Cardiac muscle cell (in vitro differentiated cells and primary cell): ENCODE data around the gene UTS2B. TPM values are rescaled to one million over a fixed set of nuclear protein-coding genes. Genes with fewer than 3 reads are reported as not detected.
A peak's percentile ranks its signal among the peaks of the same experiment; 100 is the strongest.

Experiments
- DNase-seq, 2 donors: peaks; one replicate each; pipeline versions ENCODE4 v3.0.0 to v3.0.0-alpha.2; 2010 to 2017; ENCODE audit warnings: low read depth in 1 of 2, low spot score in 1 of 2
- H3K27ac ChIP-seq: fragments of 200-600 bp; sonication (generic); 2 replicates; pipeline ENCODE4 v1.5.1; 2016
- H3K27me3 ChIP-seq: fragments of 200-600 bp; sonication (generic); 2 replicates; pipeline ENCODE4 v1.6.0; 2016; ENCODE audit warnings: control low read depth
- H3K36me3 ChIP-seq: fragments of 200-600 bp; sonication (generic); 2 replicates; pipeline ENCODE4 v1.5.1; 2016; ENCODE audit warnings: control low read depth
- H3K4me1 ChIP-seq: fragments of 200-600 bp; sonication (generic); 2 replicates; pipeline ENCODE4 v1.8.1; 2017; ENCODE audit warnings: low read depth, mild to moderate bottlenecking, mixed run types
- H3K4me3 ChIP-seq: fragments of 200-600 bp; sonication (generic); 2 replicates; pipeline ENCODE4 v1.5.1; 2016; ENCODE audit warnings: mild to moderate bottlenecking
- H3K9me3 ChIP-seq: fragments of 200-600 bp; sonication (generic); 2 replicates; pipeline ENCODE4 v1.5.1; 2017; ENCODE audit warnings: low read depth, mild to moderate bottlenecking, control low read depth
- CTCF ChIP-seq: IDR thresholded peaks from 2 replicates; pipeline ENCODE4 v1.5.1; 2012; ENCODE audit warnings: low read depth, mild to moderate bottlenecking, low read length
- polyA plus RNA-seq: library from polyadenylated mRNA; unstranded; fragments of >200 nt; fragmentation: Nextera tagmentation; extraction: Ambion mirVana; gene quantifications from 2 replicates; pipeline ENCODE4 v1.2.1, GENCODE V29; 2016
- total RNA-seq: library from RNA; depleted of rRNA; stranded (reverse); fragments of >200 nt; gene quantifications from 2 replicates; pipeline ENCODE4 v1.2.3, GENCODE V29; 2016

Gene UTS2B
- total and polyA plus RNA-seq, 2 experiments from 2014 or later: 1.9 TPM; not detected in 1

- Histone ChIP-seq H3K4me3 (no peak overlapping the region), H3K27me3 (no peaks in the 10 kb centered on the region), H3K27ac (no peak overlapping the region), H3K9me3 (no peaks in the 10 kb centered on the region), H3K4me1 (peaks cover 13% of the 10 kb centered on the region), H3K36me3 (peaks cover 29% of the 10 kb centered on the region)
- TF ChIP-seq CTCF: no peak
- DNase-seq: no peak
Observed at GRCh38 chr3:191358929-191359328, 28.6 kb upstream of the UTS2B start.

- no peak for TF ChIP-seq CTCF
- Histone ChIP-seq H3K27me3 (no peaks in the 10 kb centered on the region), H3K4me1 (peaks cover 13% of the 10 kb centered on the region), H3K9me3 (no peaks in the 10 kb centered on the region), H3K27ac (no peak overlapping the region), H3K36me3 (peaks cover 29% of the 10 kb centered on the region), H3K4me3 (no peak overlapping the region)
- DNase-seq: no peak
Observed at GRCh38 chr3:191357909-191358308, 27.6 kb upstream of the UTS2B start.

DNA sequence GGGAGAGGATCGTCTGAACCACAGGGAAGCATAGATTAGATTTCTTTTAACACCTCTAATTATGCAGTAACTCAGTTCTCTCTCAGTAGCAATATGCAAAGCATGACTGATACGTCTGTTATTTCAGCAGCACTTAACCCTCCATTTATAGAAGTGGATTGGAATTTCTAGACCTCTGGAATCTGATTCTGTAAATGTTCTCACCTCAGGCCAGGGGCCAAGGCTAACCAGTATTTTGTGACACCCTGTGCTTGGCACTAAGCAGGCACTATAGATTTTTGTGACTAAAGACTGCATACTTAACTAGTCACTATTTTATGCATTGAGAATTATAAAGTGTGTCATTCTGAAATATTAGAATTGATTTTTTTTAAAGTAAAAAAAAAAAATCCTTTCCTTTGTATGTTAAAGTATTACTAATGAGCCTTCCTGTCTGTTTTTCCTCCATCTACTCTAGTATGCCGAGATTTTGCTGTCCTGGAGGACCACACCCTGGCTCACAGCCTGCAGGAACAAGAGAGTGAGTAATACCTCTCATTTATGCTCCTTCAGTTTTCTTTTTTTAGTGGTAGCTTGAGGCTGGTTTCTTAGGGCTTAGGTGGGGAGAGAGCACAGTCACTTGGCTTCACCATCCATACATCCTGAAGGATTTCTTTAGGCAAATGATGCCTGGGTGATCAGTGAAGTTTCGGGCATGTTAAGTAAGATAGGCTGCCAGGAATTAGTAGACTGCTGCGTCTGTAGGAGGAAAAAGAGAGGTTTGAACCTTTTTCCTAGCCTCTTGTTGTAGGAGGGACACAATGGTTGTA is 26.5 kb upstream of the UTS2B start:
- Histone ChIP-seq H3K27ac (peak overlapping the region; percentile 94), H3K36me3 (peaks cover 22% of the 10 kb centered on the region), H3K27me3 (no peaks in the 10 kb centered on the region), H3K9me3 (no peaks in the 10 kb centered on the region), H3K4me3 (no peak overlapping the region), H3K4me1 (peaks cover 13% of the 10 kb centered on the region)
- no peak for TF ChIP-seq CTCF
- peak; percentile 55 to 78 for DNase-seq

DNA sequence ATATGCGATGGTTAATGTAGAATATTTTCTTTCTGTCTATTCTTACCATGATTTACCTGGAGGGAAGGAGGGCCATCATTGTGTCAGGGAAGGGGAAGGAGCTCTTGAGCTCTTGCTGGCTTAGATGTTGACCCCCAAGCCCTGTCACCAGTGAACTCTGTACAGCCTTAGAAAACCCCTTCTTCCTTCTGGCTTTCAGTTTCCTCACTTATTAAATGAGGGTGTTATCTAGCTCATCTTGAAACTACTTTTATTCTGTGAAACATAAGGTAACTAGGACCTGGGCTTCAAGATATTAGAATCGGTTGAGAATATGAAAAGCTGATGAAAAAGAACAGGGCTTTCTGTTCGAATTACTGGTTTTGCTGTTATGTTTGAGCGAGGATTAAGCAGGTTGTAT is 25.1 kb upstream of the UTS2B start:
- Histone ChIP-seq H3K27me3 (no peaks in the 10 kb centered on the region), H3K4me3 (no peak overlapping the region), H3K9me3 (no peaks in the 10 kb centered on the region), H3K36me3 (peaks cover 12% of the 10 kb centered on the region), H3K4me1 (peaks cover 21% of the 10 kb centered on the region), H3K27ac (no peak overlapping the region)
- DNase-seq: no peak
- TF ChIP-seq CTCF: no peak

DNA sequence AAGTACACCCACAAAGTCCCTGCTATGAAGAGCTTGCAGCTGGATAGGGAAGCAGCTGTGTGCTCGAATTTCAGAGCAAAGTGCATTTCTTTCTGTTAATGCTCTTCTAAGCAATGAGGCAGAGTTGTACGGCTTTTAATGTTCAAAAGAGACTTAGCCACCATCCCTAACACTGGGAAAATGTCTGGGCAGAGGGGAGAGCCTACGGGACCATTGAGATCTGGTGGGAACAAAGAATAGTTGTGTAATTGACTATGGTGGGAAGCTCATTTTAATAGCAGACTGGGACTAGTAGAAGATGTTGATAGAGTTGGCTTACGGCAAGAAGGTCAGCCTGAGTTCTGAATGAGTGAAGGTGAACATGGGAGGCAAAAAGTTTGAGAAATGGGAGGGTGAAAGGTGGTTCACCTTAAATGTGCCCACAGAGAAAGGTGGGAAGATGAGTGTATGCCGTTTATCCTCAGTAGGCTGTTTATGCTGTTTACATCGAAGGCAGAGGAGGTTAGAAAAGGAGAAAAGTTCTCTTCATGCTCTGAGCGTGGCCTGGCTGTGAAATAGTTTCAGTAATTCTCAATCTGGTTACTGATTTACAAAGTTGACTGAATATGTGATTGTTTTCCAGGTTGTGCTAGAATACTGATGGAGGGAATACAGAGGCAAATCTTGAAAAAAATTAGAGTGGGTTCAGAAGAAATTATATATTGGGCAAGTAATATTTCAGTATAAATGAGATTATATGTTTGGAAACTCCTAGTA is 22.9 kb upstream of the UTS2B start:
- no peak for TF ChIP-seq CTCF
- no peak for DNase-seq
- H3K27ac ChIP-seq: peak overlapping the region; percentile 17
- no peaks in the 10 kb centered on the region for H3K27me3 ChIP-seq
- peaks cover 21% of the 10 kb centered on the region for H3K4me1 ChIP-seq
- no peaks in the 10 kb centered on the region for H3K9me3 ChIP-seq
- H3K36me3 ChIP-seq: no peaks in the 10 kb centered on the region
- no peak overlapping the region for H3K4me3 ChIP-seq
